Measurements from ENCODE around the gene PSMD14.

The PSMD14 gene

GRCh38 chr2:161421686-161422085 lies 113.5 kb downstream of the PSMD14 start:
- DNase-seq, result no peak

GRCh38 chr2:161422816-161423403 lies 114.7 kb downstream of the PSMD14 start:
- DNase-seq, result no peak

GRCh38 chr2:161423421-161424393 lies 115.5 kb downstream of the PSMD14 start:
- DNase-seq, result no peak

GRCh38 chr2:161424394-161424769 lies 116.2 kb downstream of the PSMD14 start:
- DNase-seq, result no peak

- no peak for DNase-seq
Observed at GRCh38 chr2:161424891-161425727, 116.9 kb downstream of the PSMD14 start.

- no peak for DNase-seq
Observed at GRCh38 chr2:161425728-161426454, 117.7 kb downstream of the PSMD14 start.

GRCh38 chr2:161426455-161426921 lies 118.3 kb downstream of the PSMD14 start:
- no peak for DNase-seq

- DNase-seq, result no peak
Observed at GRCh38 chr2:161426922-161427663, 118.9 kb downstream of the PSMD14 start.

GRCh38 chr2:161427664-161428587 lies 119.7 kb downstream of the PSMD14 start:
- DNase-seq, result no peak

- DNase-seq, result no peak
Observed at GRCh38 chr2:161430386-161430785, 122.2 kb downstream of the PSMD14 start.

- no peak for DNase-seq
Observed at GRCh38 chr2:161432107-161432506, 123.9 kb downstream of the PSMD14 start.

GRCh38 chr2:161434118-161434517 lies 125.9 kb downstream of the PSMD14 start:
- DNase-seq, result no peak

- DNase-seq, result no peak
Observed at GRCh38 chr2:161436411-161436810, 128.2 kb downstream of the PSMD14 start.

- no peak for DNase-seq
Observed at GRCh38 chr2:161438598-161438997, 130.4 kb downstream of the PSMD14 start.

- DNase-seq, result no peak
Observed at GRCh38 chr2:161445097-161445496, 136.9 kb downstream of the PSMD14 start.

GRCh38 chr2:161448431-161448830 lies 140.2 kb downstream of the PSMD14 start:
- DNase-seq, result no peak
